H1 (cell line): Measurements from ENCODE around the gene SLC6A12. TPM values are rescaled to one million over a fixed set of nuclear protein-coding genes. Genes with fewer than 3 reads are reported as not detected.

Source experiments
- CTCF ChIA-PET: fragments of 300-600 bp; sonication (Branson Sonifier 250); formaldehyde crosslinking; loops from one replicate; lab custom pipeline; 2021; ENCODE audit not compliant: partially characterized antibody; lab: Charles Lee
- POLR2A ChIA-PET: fragments of 300-600 bp; sonication (Branson Sonifier 250); formaldehyde crosslinking; loops from one replicate; lab custom pipeline; 2021; ENCODE audit warnings: inconsistent platforms; ENCODE audit not compliant: partially characterized antibody; lab: Charles Lee
- DNase-seq, 2 experiments: peaks; one replicate each; pipeline versions ENCODE4 v3.0.0 to v3.0.0-alpha.2; 2010 to 2022; ENCODE audit warnings: low spot score in 2 of 2, low read depth in 1 of 2, mixed read lengths in 1 of 2
- FAIRE-seq: peaks from 2 replicates; lab custom pipeline; 2011; peaks lifted over from hg19 to GRCh38; lab: Jason Lieb, UNC
- H2AFZ ChIP-seq: 2 replicates; pipeline ENCODE4 v1.8.1; 2012; ENCODE audit warnings: low read length, inconsistent platforms
- H2AK5ac ChIP-seq: 2 replicates; pipeline ENCODE4 v1.6.1; 2013; ENCODE audit warnings: low read depth, low read length
- H2BK120ac ChIP-seq: replicated peaks from 2 replicates; pipeline ENCODE3; 2013; ENCODE audit warnings: low read depth, low read length, inconsistent platforms
- H2BK12ac ChIP-seq: 2 replicates; pipeline ENCODE4 v1.6.1; 2013; ENCODE audit warnings: low read depth, low read length
- H2BK15ac ChIP-seq: 2 replicates; pipeline ENCODE4 v1.6.1; 2013; ENCODE audit warnings: low read length
- H2BK20ac ChIP-seq: 2 replicates; pipeline ENCODE4 v1.6.1; 2013; ENCODE audit warnings: low read length
- H2BK5ac ChIP-seq: 2 replicates; pipeline ENCODE4 v1.6.1; 2013; ENCODE audit warnings: low read depth, low read length
- H3K14ac ChIP-seq: 2 replicates; pipeline ENCODE4 v1.6.1; 2013; ENCODE audit warnings: inconsistent platforms; ENCODE audit not compliant: insufficient read length
- H3K18ac ChIP-seq: 2 replicates; pipeline ENCODE4 v1.6.1; 2013; ENCODE audit warnings: low read length; ENCODE audit errors: extremely low read depth
- H3K23ac ChIP-seq: 2 replicates; pipeline ENCODE4 v1.6.1; 2013; ENCODE audit warnings: inconsistent platforms; ENCODE audit not compliant: insufficient read length
- H3K23me2 ChIP-seq: 2 replicates; pipeline ENCODE4 v1.6.1; 2013; ENCODE audit warnings: low read depth, low read length
- H3K27ac ChIP-seq: 2 replicates; pipeline ENCODE4 v1.6.1; 2011; ENCODE audit warnings: low read depth, low read length, inconsistent platforms
- H3K27me3 ChIP-seq, 4 experiments: replicated peaks in 1 of 4; 1 replicate in 1 of 4; 2 replicates in 3 of 4; pipeline versions ENCODE4 v1.6.1 to v1.8.1; 2011 to 2013; ENCODE audit warnings: low read length in 3 of 4, mild to moderate bottlenecking in 3 of 4, inconsistent platforms in 2 of 4, mixed read lengths in 2 of 4, moderate library complexity in 1 of 4; ENCODE audit not compliant: control insufficient read depth in 3 of 4, insufficient read depth in 3 of 4; ENCODE audit errors: extremely low read depth in 1 of 4
- H3K36me3 ChIP-seq, 4 experiments: 2 replicates each; pipeline versions ENCODE4 v1.6.1 to v1.8.1; 2011 to 2013; ENCODE audit warnings: mild to moderate bottlenecking in 4 of 4, low read length in 3 of 4, moderate library complexity in 2 of 4, control low read depth in 1 of 4, inconsistent platforms in 1 of 4; ENCODE audit not compliant: insufficient read depth in 4 of 4, control insufficient read depth in 2 of 4
- H3K4ac ChIP-seq: replicated peaks from 2 replicates; pipeline ENCODE3; 2013; ENCODE audit warnings: low read length, low read depth, mixed read lengths, inconsistent platforms; ENCODE audit not compliant: insufficient read length
- H3K4me1 ChIP-seq, 4 experiments: replicated peaks in 1 of 4; 1 replicate in 1 of 4; 2 replicates in 3 of 4; pipeline versions ENCODE4 v1.6.1 to v1.8.1; 2011 to 2013; ENCODE audit warnings: low read length in 3 of 4, inconsistent platforms in 2 of 4, mixed read lengths in 1 of 4; ENCODE audit not compliant: insufficient read depth in 4 of 4, control insufficient read depth in 3 of 4
- H3K4me2 ChIP-seq, 2 experiments: 2 replicates each; pipeline versions ENCODE4 v1.6.1 to v1.8.1; 2011 to 2013; ENCODE audit warnings: low read depth in 2 of 2, low read length in 2 of 2, control low read depth in 1 of 2, inconsistent platforms in 1 of 2, mild to moderate bottlenecking in 1 of 2; ENCODE audit not compliant: insufficient read depth in 1 of 2
- H3K4me3 ChIP-seq, 4 experiments: fragments of 200-600, 300-600 bp in 1 of 4; sonication (generic), shearing (Covaris generic), sonication (Bioruptor Twin) in 1 of 4; 2 replicates each; pipeline versions ENCODE4 v1.5.1 to v1.8.1; 2011 to 2016; ENCODE audit warnings: low read length in 4 of 4, low read depth in 3 of 4, control low read depth in 2 of 4, inconsistent platforms in 2 of 4, mild to moderate bottlenecking in 2 of 4, mixed read lengths in 1 of 4, moderate library complexity in 1 of 4; ENCODE audit not compliant: insufficient read depth in 2 of 4; ENCODE audit errors: extremely low read depth in 1 of 4
- H3K56ac ChIP-seq: replicated peaks from 2 replicates; pipeline ENCODE3; 2013; ENCODE audit warnings: low read depth, mild to moderate bottlenecking, mixed read lengths, low read length, inconsistent platforms; ENCODE audit not compliant: insufficient read length
- H3K79me1 ChIP-seq: 2 replicates; pipeline ENCODE4 v1.6.1; 2013; ENCODE audit warnings: low read depth, low read length, control low read depth
- H3K79me2 ChIP-seq, 2 experiments: 2 replicates each; pipeline versions ENCODE4 v1.6.1 to v1.8.1; 2012 to 2013; ENCODE audit warnings: low read length in 2 of 2, mild to moderate bottlenecking in 2 of 2, inconsistent platforms in 1 of 2; ENCODE audit not compliant: insufficient read depth in 2 of 2, control insufficient read depth in 1 of 2
- H3K9ac ChIP-seq, 4 experiments: replicated peaks in 1 of 4; 1 replicate in 1 of 4; 2 replicates in 3 of 4; pipeline versions ENCODE4 v1.6.1 to v1.8.1; 2011 to 2013; ENCODE audit warnings: low read depth in 3 of 4, low read length in 3 of 4, control low read depth in 2 of 4, mild to moderate bottlenecking in 2 of 4, moderate library complexity in 2 of 4, inconsistent platforms in 1 of 4; ENCODE audit errors: extremely low read depth in 1 of 4
- H3K9me3 ChIP-seq, 2 experiments: 2 replicates each; pipeline versions ENCODE4 v1.6.1 to v1.8.1; 2012 to 2013; ENCODE audit warnings: mild to moderate bottlenecking in 2 of 2, moderate library complexity in 2 of 2, control low read depth in 1 of 2, inconsistent platforms in 1 of 2, low read depth in 1 of 2, low read length in 1 of 2, mixed read lengths in 1 of 2; ENCODE audit not compliant: insufficient read depth in 2 of 2
- H4K20me1 ChIP-seq, 2 experiments: replicated peaks in 1 of 2; 2 replicates each; pipeline versions ENCODE3 to v1.8.1; 2011 to 2013; ENCODE audit warnings: inconsistent platforms in 2 of 2, low read length in 2 of 2, mild to moderate bottlenecking in 1 of 2; ENCODE audit not compliant: insufficient read depth in 2 of 2, control insufficient read depth in 1 of 2
- H4K5ac ChIP-seq: 2 replicates; pipeline ENCODE4 v1.6.1; 2013; ENCODE audit warnings: low read length, low read depth, mixed read lengths, inconsistent platforms; ENCODE audit not compliant: insufficient read length
- H4K8ac ChIP-seq: 2 replicates; pipeline ENCODE4 v1.8.0; 2013; ENCODE audit warnings: mild to moderate bottlenecking, moderate library complexity, low read length, inconsistent platforms; ENCODE audit not compliant: insufficient read depth; ENCODE audit errors: extremely low read depth
- H4K91ac ChIP-seq: replicated peaks from 2 replicates; pipeline ENCODE3; 2013; ENCODE audit warnings: low read length, mixed read lengths, inconsistent platforms; ENCODE audit not compliant: insufficient read length
- YY1 ChIP-seq: IDR thresholded peaks from 2 replicates; pipeline ENCODE4 v1.6.1; 2011; ENCODE audit warnings: low read depth, mild to moderate bottlenecking, low read length
- WGBS, 2 experiments: shearing (Covaris generic) in 1 of 2; methylation state at CpG; one replicate each; pipeline versions ENCODE4 v1.1.6 to v1.1.7; 2013 to 2015; ENCODE audit warnings: low lambda C conversion rate in 2 of 2, mixed read lengths in 2 of 2, inconsistent platforms in 1 of 2, low coverage in 1 of 2, missing lambda C conversion rate in 1 of 2; ENCODE audit not compliant: insufficient replicate concordance in 2 of 2, insufficient coverage in 1 of 2, insufficient read length in 1 of 2; ENCODE audit errors: extremely low coverage in 1 of 2, missing lambda C conversion rate in 1 of 2; 5-methylcytosine and 5-hydroxymethylcytosine counted together
- polyA plus RNA-seq, 7 experiments: library from polyadenylated mRNA; depleted of rRNA in 3 of 7; stranded (reverse) in 5 of 7; unstranded in 2 of 7; fragments of >200 nt in 5 of 7; fragments of 200-250 nt in 2 of 7; gene quantifications; 1 replicate in 5 of 7; 2 replicates in 1 of 7; 4 replicates in 1 of 7; pipeline versions ENCODE4 v1.2.1 to v1.2.3, GENCODE V29; 2011 to 2013; ENCODE audit warnings: missing spikeins in 2 of 7, mixed read lengths in 2 of 7
- total RNA-seq: library from RNA; stranded (reverse); fragmentation: NEBNext Ultra II Directional; extraction: Animal tissue kit (Norgen Biotek cat#: 25700); gene quantifications from 2 replicates; pipeline ENCODE4 v1.2.1, GENCODE V29; 2021

SLC6A12 gene
- total and polyA plus RNA-seq, 2 of the 8 experiments (the other 6 are each of a cell fraction or from before 2014, with no cell fraction given), result 0.70 to 1.1 TPM

DNA sequence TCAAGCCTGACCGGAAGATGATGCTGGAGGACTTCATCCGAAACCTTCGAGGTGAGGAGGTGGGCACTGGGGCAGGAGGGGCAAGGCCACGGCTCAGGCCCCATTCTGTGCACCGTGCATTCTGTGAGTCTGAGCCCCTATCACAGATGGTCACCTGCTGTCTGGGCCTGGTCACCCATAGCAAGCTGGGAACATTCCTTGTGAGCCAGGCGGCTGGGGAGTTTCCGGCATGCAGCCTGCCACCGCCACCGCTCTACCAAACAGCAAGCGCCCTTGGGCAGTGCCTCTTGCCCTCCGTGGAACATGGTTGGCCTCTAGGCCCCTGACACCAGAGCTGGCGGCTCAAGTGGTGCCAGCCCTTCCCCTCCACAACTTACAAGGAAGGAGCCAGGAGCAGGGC is 56.3 kb downstream of the SLC6A12 start:
- no peak overlapping the region for H3K4me3 ChIP-seq
- H3K27ac ChIP-seq, result no peak overlapping the region
- no peak for FAIRE-seq
- no peak overlapping the region for H3K14ac ChIP-seq
- no peak overlapping the region for H2AFZ ChIP-seq
- no peak overlapping the region for H3K18ac ChIP-seq
- no peaks in the 10 kb centered on the region for H3K23me2 ChIP-seq
- H3K9ac ChIP-seq, result no peak overlapping the region
- ChIA-PET POLR2A (no interaction called here), CTCF (interaction anchor here (0.8 to 6.6 kb wide), 5 partner anchors 13 to 62 kb away, joined by 4 to 39 read pairs (median 5); no protein-coding TSS in a partner anchor)
- no peak overlapping the region for H3K56ac ChIP-seq
- H4K5ac ChIP-seq, result no peak overlapping the region
- no peaks in the 10 kb centered on the region for H3K79me2 ChIP-seq
- DNase-seq, result no peak
- H2BK12ac ChIP-seq, result no peak overlapping the region; the same call in 1 of the 2 replicates
- no peak overlapping the region for H3K4ac ChIP-seq
- peak overlapping the region; percentile 53; the same call in 1 of the 2 replicates for H2AK5ac ChIP-seq
- no peak overlapping the region for H2BK120ac ChIP-seq
- H2BK5ac ChIP-seq, result no peak overlapping the region
- no peak overlapping the region for H3K23ac ChIP-seq
- H2BK20ac ChIP-seq, result no peak overlapping the region
- no peak overlapping the region for H2BK15ac ChIP-seq
- no peaks in the 10 kb centered on the region for H3K36me3 ChIP-seq
- H4K20me1 ChIP-seq, result no peaks in the 10 kb centered on the region
- H3K4me2 ChIP-seq, result no peak overlapping the region
- no peak overlapping the region for H4K8ac ChIP-seq
- H3K9me3 ChIP-seq, result no peaks in the 10 kb centered on the region
- WGBS, 2 experiments, result 91% methylated on average over 12 of the region's 12 CpGs; no CpG with 5 or more reads in 1 of the 2 experiments
- no peak overlapping the region for H4K91ac ChIP-seq
- peaks cover 0 to 9% (median under 1%) of the 10 kb centered on the region in 4 experiments; a peak in 4 of 7 replicates for H3K4me1 ChIP-seq
- no peaks in the 10 kb centered on the region for H3K79me1 ChIP-seq
- no peaks in the 10 kb centered on the region for H3K27me3 ChIP-seq
- TF ChIP-seq YY1, result no peak
